ENCODE measurements around the gene KCTD2.

DNA sequence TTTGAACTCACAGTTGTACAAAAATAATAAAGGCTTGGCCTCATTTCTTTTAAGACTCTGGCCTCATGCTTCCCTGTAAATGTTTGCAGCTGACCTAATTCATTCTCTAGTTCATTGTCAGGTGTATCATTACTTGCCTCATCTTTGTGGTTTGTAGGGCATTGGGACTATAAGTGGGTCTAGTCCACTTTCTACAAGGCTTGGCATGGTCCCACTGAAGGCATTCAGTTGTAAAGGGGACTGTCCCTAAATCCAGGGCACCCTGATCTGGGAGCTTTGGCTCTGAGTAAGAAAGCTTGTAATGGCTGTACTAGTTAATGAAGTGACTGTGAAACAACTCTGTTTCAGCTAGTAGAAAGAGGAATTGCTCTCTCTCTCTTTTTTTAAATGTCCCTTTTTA lies 2.7 kb downstream of the KCTD2 start:
- TF ChIP-seq, protein P1, sequence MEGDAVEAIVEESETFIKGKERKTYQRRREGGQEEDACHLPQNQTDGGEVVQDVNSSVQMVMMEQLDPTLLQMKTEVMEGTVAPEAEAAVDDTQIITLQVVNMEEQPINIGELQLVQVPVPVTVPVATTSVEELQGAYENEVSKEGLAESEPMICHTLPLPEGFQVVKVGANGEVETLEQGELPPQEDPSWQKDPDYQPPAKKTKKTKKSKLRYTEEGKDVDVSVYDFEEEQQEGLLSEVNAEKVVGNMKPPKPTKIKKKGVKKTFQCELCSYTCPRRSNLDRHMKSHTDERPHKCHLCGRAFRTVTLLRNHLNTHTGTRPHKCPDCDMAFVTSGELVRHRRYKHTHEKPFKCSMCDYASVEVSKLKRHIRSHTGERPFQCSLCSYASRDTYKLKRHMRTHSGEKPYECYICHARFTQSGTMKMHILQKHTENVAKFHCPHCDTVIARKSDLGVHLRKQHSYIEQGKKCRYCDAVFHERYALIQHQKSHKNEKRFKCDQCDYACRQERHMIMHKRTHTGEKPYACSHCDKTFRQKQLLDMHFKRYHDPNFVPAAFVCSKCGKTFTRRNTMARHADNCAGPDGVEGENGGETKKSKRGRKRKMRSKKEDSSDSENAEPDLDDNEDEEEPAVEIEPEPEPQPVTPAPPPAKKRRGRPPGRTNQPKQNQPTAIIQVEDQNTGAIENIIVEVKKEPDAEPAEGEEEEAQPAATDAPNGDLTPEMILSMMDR (IDR thresholded peaks at IDR 0.05), result no peak
- no peak for TF ChIP-seq TCF7L2 (IDR thresholded peaks at IDR 0.05; ENCODE audit: low read depth, low read length)
- TF ChIP-seq POLR2AphosphoS5 (IDR thresholded peaks at IDR 0.05; ENCODE audit: low read depth, low read length), result no peak
- TF ChIP-seq REST (IDR thresholded peaks at IDR 0.05; ENCODE audit: insufficient read depth in 1 of 2, low read depth in 2 of 2, low read length in 1 of 2), result no peak

All from Panc1 (cell line).